ENCODE data around the gene LTBP1.

DNA sequence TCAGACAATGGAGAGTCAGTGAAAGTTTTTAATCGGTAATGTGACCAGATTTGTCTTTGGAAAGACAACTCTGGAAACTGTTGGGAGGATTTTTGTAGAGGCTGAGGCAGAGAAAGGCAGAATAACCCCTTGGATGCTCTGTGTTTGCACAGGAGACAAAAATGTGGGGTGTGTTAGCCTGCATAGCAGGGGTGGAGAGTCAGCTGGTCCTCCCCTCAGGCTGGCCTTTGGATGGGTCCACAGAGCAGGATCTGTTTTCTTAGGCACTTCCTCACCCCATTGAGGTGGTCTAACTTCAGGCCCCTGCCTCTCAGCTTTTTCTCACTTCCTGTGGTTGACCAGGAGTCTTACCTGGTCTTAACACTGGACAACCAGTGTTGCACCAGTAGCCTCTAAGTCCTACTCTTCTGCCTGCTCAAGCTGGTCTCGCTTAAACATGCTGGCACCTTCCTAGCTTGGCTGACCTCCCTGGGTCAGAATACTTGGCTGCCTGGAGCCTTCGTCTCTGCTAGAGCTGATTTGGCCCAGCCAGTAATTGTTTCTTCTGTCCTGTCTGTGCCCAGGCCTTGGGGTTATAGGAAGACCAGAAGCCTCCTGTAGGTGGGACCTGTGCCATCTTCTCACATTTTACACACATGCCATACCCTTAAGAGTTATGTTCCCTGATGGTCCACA is 269.9 kb downstream of the LTBP1 start:
- TF ChIP-seq, protein P1, sequence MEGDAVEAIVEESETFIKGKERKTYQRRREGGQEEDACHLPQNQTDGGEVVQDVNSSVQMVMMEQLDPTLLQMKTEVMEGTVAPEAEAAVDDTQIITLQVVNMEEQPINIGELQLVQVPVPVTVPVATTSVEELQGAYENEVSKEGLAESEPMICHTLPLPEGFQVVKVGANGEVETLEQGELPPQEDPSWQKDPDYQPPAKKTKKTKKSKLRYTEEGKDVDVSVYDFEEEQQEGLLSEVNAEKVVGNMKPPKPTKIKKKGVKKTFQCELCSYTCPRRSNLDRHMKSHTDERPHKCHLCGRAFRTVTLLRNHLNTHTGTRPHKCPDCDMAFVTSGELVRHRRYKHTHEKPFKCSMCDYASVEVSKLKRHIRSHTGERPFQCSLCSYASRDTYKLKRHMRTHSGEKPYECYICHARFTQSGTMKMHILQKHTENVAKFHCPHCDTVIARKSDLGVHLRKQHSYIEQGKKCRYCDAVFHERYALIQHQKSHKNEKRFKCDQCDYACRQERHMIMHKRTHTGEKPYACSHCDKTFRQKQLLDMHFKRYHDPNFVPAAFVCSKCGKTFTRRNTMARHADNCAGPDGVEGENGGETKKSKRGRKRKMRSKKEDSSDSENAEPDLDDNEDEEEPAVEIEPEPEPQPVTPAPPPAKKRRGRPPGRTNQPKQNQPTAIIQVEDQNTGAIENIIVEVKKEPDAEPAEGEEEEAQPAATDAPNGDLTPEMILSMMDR (conservative IDR thresholded peaks at IDR 0.05; ENCODE audit: low read depth, low read length) = no peak
- TF ChIP-seq EZH2 (IDR thresholded peaks at IDR 0.05; ENCODE audit: borderline replicate concordance, low read depth, low read length, poor library complexity, severe bottlenecking) = no peak
